ENCODE data around the gene OR2G3.
A peak's percentile ranks its signal among the peaks of the same experiment; 100 is the strongest.

- TF ChIP-seq CTCF (IDR thresholded peaks at IDR 0.05) (peak in 3 of 12 donors; percentile 10 to 22 (median 16)), POLR2A (IDR thresholded peaks at IDR 0.05) (no peak)
These were observed 28.9 kb upstream of the OR2G3 start for GRCh38 chr1:247576514-247576913.

Data from heart left ventricle (tissue), 13 donors.